Stimulated activated naive B cell treated with anti-CD40 and anti-IgM and Interleukin-4, amounts not matched to agents 10 μg/mL and 1 μg/mL and 100 μg/mL, for 72 hours (primary cell): ENCODE measurements around the gene BCL11A.
A peak's percentile ranks its signal among the peaks of the same experiment; 100 is the strongest.

Experiments
- ATAC-seq, 2 donors: fragments of 150-1000 bp; cut with Tn5 transposase; replicated peaks; 2 replicates each; pipeline ENCODE4 v1.10.0; 2021; ENCODE audit warnings: moderate library complexity in 1 of 2
- DNase-seq: peaks from one replicate; pipeline ENCODE4 v3.0.0; 2021
- H3K27ac Mint-ChIP-seq: one replicate; pipeline ENCODE4 v1.8.0; 2022; ENCODE audit warnings: mild to moderate bottlenecking, mixed read lengths
- H3K27me3 Mint-ChIP-seq, 2 donors: one replicate each; pipeline ENCODE4 v1.8.0; 2022; ENCODE audit warnings: mixed read lengths in 2 of 2
- H3K36me3 Mint-ChIP-seq, 2 donors: one replicate each; pipeline ENCODE4 v1.8.0; 2022; ENCODE audit warnings: mixed read lengths in 2 of 2, mild to moderate bottlenecking in 1 of 2
- H3K4me1 Mint-ChIP-seq, 2 donors: one replicate each; pipeline ENCODE4 v1.8.0; 2022; ENCODE audit warnings: mixed read lengths in 2 of 2, mild to moderate bottlenecking in 1 of 2
- H3K4me3 Mint-ChIP-seq, 2 donors: one replicate each; pipeline ENCODE4 v1.8.0; 2022; ENCODE audit warnings: mild to moderate bottlenecking in 2 of 2, mixed read lengths in 2 of 2, moderate library complexity in 1 of 2
- H3K9me3 Mint-ChIP-seq, 2 donors: one replicate each; pipeline ENCODE4 v1.8.0; 2022; ENCODE audit warnings: mixed read lengths in 2 of 2, mild to moderate bottlenecking in 1 of 2

BCL11A gene

DNA sequence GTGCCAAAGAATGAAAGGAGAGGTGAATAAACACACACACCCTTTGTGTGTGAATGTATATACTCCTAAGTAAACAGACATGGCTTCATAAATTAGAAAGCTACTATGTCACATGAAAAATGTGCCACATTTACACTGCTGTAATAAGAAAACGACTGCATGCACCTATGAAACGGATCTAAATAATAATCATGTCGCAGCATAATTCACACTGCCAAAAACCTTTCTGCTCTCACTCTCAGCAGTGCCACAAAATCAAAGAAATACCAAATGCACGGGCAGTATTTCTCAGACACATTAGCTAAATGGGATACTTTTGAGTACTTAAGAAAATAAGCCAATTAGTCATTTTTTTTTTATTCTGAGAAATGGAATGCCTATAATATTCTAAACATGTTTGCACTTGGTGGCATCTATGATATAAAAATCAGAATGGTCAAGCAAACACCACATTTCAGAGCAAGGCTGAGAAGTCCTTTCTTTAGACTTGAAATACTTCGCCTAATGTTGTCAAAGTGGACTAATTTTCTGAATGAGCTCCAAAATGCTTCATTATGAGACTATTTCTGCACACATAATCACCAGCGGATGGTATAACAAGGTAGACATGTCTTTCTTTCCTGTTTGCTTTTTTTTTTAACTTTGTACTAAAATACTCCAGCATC, 6.6 kb downstream of the BCL11A start:
- ATAC-seq (no peak), DNase-seq (no peak)
- Mint-ChIP-seq H3K27ac (peak overlapping the region; percentile 83), H3K27me3 (no peaks in the 10 kb centered on the region), H3K36me3 (peaks cover 47 to 66% of the 10 kb centered on the region in 2 donors), H3K4me1 (peaks cover 45 to 69% of the 10 kb centered on the region in 2 donors), H3K9me3 (no peaks in the 10 kb centered on the region), H3K4me3 (peak overlapping the region; percentile 66 to 94)

DNA sequence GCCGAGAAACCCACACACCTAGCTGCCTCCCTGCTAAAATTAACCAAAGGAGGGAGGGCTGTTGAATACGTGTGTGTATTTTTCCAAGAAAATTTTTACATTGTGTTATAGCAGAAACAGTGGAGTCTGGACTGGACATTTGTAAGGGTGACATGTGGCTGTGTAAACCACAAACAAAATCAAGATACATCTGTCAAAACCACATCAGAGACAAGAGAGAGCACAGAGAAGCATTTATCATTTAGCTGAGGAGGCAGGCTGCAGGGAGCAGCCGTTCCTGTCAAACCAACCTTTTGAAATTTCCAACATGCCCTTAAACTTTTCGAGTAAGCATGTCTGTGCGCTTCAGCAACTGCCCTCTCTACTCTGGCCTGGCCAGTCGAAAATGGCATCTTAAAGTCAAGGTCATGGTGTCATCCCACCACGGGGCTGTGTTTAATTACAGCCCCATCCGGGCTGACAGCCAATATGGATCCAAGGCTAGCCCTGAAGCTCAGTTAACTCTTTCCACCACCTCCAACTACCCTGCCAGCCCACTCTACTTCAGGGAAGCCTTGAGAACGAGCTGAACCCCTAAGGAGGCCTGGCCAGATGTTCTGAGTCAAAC, 8.4 kb downstream of the BCL11A start:
- Mint-ChIP-seq H3K27me3 (no peaks in the 10 kb centered on the region), H3K36me3 (peaks cover 41 to 55% of the 10 kb centered on the region in 2 donors), H3K9me3 (no peaks in the 10 kb centered on the region), H3K27ac (peak overlapping the region; percentile 92), H3K4me1 (peaks cover 49 to 85% of the 10 kb centered on the region in 2 donors), H3K4me3 (peak overlapping the region; percentile 66 to 94)
- DNase-seq (no peak), ATAC-seq (peak in 1 of 2 donors; percentile 24)

DNA sequence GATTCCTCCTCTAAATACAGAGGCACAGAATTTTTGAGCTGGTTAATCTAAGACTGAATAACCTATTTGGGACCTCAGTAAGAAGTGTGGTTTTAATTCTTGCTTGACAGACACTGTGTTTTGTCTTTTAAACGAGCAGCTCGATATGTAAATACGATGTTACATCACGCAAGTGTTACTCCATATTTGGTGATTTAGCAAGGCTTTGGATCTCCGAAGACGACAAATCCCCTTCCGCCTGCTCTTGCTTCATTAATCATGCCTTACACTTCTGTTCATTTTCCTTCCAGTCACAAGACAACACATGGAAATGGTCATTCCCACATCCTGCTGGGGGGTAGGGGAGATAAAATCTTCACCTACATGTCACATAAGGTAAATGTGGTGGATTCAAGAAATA, 9.4 kb downstream of the BCL11A start:
- DNase-seq (no peak), ATAC-seq (peak; percentile 10 to 26)
- H3K27me3 Mint-ChIP-seq, result no peaks in the 10 kb centered on the region
- H3K36me3 Mint-ChIP-seq, result peaks cover 36 to 52% of the 10 kb centered on the region in 2 donors
- peak overlapping the region; percentile 92 for H3K27ac Mint-ChIP-seq
- H3K4me3 Mint-ChIP-seq, result peak overlapping the region; percentile 18 to 94
- H3K9me3 Mint-ChIP-seq, result no peaks in the 10 kb centered on the region
- H3K4me1 Mint-ChIP-seq, result peaks cover 54 to 88% of the 10 kb centered on the region in 2 donors

DNA sequence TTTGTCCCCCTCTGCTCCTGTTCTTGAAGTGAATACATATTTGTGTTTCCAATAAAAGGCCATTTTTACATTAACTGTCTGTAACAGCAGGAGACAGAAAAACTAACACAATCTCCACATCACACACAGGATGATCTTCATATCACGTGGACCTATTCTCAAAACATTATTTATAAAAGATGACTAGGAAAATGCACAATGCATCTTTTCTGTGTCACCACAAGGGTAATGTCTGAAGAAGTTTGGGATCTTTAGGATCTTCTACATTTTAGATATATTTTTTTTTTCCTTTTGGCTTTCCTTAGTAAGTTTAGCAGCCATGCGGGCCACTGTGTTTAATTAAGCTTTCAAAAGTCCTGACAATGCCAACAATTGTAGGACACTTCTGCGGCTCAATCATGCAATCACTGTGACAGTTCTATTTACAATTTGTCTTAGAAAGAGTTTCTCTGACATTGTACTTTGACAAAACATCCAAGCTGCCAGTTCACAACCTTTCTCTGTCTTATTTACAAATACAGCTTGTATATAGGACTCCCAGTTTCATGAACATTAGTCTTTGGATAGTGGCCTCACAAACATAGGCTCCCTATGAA, 12.3 kb downstream of the BCL11A start:
- peaks cover 54 to 85% of the 10 kb centered on the region in 2 donors for H3K4me1 Mint-ChIP-seq

DNA sequence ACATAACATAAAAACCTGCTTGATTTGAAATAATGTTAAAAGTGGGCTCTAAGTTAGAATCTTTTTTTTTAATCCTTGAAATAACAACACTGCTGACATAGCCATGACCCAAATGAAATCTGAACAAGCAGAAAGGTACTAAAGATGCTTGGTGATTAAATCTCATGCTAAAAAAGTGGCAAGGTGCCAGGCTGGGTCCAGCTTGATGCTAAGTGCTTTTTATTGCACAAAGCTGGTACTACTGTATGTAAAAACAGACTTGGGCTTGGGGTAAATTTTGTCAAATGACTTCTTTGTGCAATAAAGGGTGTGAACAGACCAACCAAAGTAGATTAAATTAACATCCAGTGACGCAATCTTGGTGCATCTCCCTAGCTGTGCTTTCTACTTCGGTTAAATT, 13.4 kb downstream of the BCL11A start:
- Mint-ChIP-seq H3K27ac (no peak overlapping the region), H3K9me3 (no peaks in the 10 kb centered on the region), H3K27me3 (no peaks in the 10 kb centered on the region), H3K4me3 (no peak overlapping the region), H3K36me3 (peaks cover 27 to 52% of the 10 kb centered on the region in 2 donors), H3K4me1 (peaks cover 54 to 85% of the 10 kb centered on the region in 2 donors)
- ATAC-seq, result no peak
- no peak for DNase-seq

More for the DNA sequence above, 12.3 kb downstream of the BCL11A start:
- Mint-ChIP-seq H3K4me3 (no peak overlapping the region), H3K9me3 (no peaks in the 10 kb centered on the region), H3K27ac (no peak overlapping the region), H3K36me3 (peaks cover 37 to 52% of the 10 kb centered on the region in 2 donors), H3K27me3 (no peaks in the 10 kb centered on the region)
- no peak for DNase-seq
- no peak for ATAC-seq

DNA sequence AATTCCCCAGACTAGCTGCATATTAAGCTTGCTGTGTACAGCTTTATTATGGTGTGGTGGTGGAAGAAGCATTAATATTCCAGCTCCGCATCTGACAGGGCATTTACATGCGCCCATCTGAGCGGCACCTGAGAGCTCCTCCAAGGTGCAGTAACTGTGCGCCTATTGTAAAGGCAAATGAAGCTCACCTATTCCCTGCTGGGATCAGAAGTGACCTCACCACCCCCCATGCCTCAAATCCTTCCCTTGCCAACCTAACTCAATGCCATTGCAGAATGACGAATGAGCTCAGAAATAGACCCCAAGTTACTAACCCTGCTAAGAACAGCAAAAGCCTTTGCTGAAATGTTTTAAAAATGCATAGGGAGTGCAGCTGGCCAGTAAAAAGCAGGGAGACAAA, 14.3 kb downstream of the BCL11A start:
- Mint-ChIP-seq H3K27ac (no peak overlapping the region), H3K9me3 (no peaks in the 10 kb centered on the region), H3K4me3 (no peak overlapping the region), H3K4me1 (peaks cover 51 to 85% of the 10 kb centered on the region in 2 donors), H3K36me3 (peaks cover 22 to 43% of the 10 kb centered on the region in 2 donors), H3K27me3 (no peaks in the 10 kb centered on the region)
- DNase-seq, result no peak
- no peak for ATAC-seq

DNA sequence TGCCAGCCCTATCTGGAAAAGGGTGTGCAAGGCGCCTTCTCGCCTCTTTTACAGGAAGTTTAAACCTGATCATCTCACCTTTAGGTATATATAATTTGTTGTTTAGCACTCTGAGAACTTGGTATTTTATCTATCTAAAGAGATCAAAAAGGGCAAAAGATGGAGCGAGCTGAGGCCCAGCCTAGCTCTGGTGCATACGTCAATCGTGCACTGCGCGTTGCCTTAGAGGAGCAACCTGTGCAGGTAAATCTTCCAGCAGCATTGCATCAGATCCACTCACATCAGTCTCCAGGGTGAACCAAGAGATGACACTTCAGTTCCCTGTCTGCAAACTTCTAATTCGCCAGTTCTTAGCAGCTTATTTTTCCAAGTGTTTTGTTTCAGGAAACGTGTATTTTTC, 15.4 kb downstream of the BCL11A start:
- Mint-ChIP-seq H3K4me3 (peak overlapping the region in 1 of 2 donors; percentile 16), H3K4me1 (peaks cover 53 to 88% of the 10 kb centered on the region in 2 donors), H3K27ac (peak overlapping the region; percentile 37), H3K9me3 (no peaks in the 10 kb centered on the region), H3K36me3 (peaks cover 20 to 43% of the 10 kb centered on the region in 2 donors), H3K27me3 (no peaks in the 10 kb centered on the region)
- no peak for DNase-seq
- ATAC-seq, result no peak

DNA sequence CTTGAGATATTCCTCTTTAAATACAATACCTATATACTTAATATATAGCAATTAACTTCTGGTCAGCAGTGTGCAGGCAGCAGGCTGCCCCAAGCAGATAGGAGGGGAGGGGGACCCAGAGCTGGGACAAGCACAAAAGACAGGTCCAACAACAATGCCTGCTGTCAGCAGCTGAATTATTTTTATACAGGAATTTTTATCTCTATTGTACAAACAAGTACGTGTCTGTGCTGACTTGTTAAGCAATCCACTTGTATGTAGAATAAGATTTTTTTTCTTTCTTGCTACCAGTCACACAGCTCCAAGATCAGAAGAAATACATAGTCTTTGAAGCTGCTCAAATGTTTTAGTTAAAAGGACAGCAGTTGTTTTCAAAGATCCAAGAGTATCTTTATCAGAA, 16.7 kb downstream of the BCL11A start:
- Mint-ChIP-seq H3K9me3 (no peaks in the 10 kb centered on the region), H3K27me3 (no peaks in the 10 kb centered on the region), H3K27ac (no peak overlapping the region), H3K36me3 (peaks cover 30 to 51% of the 10 kb centered on the region in 2 donors), H3K4me1 (peaks cover 64 to 92% of the 10 kb centered on the region in 2 donors), H3K4me3 (peak overlapping the region; percentile 71 to 74)
- no peak for DNase-seq
- ATAC-seq, result peak in 1 of 2 donors; percentile 7

DNA sequence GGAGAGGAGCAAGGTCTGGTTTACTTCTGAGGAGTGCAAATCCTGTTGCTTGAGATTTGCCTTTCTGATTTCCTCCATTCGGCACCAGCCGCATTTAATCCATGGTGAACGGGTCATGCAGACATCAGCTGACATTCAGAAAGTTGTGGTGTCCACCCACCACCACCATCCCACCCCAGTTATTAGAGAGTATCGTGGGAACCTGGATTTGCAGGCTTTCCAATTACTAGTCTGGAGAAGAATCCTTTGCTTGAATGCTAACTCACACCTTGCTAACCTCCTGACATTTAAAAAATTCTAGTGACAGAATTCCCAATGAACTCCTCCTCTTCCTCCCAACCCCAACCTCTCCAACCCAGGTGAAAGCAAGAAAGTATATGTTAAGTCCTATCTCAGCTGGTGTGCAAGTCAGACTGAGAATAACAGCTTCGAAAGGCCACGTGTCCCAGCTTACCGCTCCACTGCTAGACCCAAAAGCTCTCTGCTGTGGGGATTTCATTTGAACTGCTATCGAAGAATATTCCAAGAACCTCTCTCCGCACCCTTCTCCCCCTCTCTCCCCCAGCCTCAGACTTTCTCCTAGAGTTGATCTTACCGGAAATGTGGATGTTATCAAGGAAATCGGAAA, 17.7 kb downstream of the BCL11A start:
- H3K27me3 Mint-ChIP-seq, result no peaks in the 10 kb centered on the region

DNA sequence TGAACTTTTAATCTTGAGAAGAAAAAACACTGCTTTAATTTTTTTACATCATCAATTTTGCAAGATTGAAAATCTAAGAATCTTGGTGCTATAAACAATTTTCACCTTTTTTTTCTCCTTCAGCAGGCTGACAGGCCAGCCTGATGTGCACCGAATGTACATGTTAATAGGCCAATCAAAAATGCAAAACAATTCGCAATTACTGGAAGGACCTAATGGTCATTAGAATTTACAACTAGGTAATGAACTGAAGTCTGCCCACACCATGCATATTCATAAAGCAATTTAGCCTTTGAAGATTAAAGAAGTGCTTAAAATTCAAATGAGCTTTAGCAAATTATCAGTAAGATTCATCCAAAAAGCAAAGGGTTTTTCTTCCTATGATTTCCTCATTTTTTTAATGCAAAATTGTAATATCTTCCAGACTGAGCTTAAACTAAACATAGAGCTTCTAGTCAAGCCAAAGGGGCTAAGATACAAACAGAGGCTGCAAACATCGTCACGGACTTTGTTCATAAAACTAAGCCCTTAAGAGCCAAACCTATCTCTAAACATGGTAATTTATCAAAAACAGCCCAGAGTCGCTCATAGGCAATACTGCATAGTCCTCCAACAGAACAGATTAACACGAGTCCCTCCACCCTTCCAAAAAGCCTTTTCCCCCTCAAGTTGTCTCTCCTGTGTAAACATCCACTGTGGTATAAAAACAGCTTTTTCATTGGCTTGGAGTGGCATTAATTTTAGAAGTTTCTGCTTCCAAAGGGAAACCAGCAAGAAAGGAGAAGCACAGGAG, 18.4 kb downstream of the BCL11A start:
- Mint-ChIP-seq H3K27me3 (no peaks in the 10 kb centered on the region), H3K4me1 (peaks cover 75 to 93% of the 10 kb centered on the region in 2 donors), H3K36me3 (peaks cover 38 to 60% of the 10 kb centered on the region in 2 donors), H3K27ac (peak overlapping the region; percentile 84), H3K4me3 (peak overlapping the region; percentile 71 to 74), H3K9me3 (no peaks in the 10 kb centered on the region)
- ATAC-seq, result no peak
- no peak for DNase-seq

More for the DNA sequence above, 17.7 kb downstream of the BCL11A start:
- ATAC-seq, result peak; percentile 83 to 87
- Mint-ChIP-seq H3K4me1 (peaks cover 72 to 93% of the 10 kb centered on the region in 2 donors), H3K27ac (peak overlapping the region; percentile 84), H3K9me3 (no peaks in the 10 kb centered on the region), H3K4me3 (peak overlapping the region; percentile 71 to 74), H3K36me3 (peaks cover 35 to 58% of the 10 kb centered on the region in 2 donors)
- no peak for DNase-seq

DNA sequence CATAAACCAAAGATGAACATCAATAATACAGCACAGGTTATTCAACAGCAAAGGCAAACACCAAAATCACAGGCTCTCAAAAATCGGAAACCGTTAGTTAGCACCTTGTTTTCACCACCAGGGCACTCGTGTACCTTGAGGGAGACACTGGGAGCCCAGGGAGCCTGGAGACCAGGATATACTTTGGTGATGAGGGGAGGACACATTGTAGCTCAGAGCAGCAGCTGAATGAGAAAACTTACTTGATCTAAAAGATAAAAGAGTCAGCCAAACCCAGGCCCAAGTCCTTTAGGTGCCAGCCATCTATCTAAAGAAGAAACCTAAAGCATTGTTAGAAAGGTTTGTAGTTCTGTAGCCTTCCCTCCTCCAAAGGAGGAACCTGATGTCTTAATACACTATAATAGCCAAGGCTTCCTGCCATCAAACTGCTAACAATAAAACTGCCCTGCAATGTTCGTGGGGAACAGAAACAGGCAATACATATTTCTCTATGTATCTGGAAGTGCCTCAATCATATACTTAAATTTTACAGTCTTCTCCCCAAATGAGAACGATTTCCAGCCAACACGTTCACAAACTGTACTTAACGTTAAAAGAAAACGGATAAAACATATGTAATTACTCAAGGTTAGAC, 19.3 kb downstream of the BCL11A start:
- Mint-ChIP-seq H3K27ac (peak overlapping the region; percentile 31), H3K36me3 (peaks cover 41 to 61% of the 10 kb centered on the region in 2 donors), H3K4me1 (peaks cover 78 to 98% of the 10 kb centered on the region in 2 donors), H3K4me3 (peak overlapping the region; percentile 14 to 30), H3K9me3 (no peaks in the 10 kb centered on the region), H3K27me3 (no peaks in the 10 kb centered on the region)
- ATAC-seq (no peak), DNase-seq (no peak)

DNA sequence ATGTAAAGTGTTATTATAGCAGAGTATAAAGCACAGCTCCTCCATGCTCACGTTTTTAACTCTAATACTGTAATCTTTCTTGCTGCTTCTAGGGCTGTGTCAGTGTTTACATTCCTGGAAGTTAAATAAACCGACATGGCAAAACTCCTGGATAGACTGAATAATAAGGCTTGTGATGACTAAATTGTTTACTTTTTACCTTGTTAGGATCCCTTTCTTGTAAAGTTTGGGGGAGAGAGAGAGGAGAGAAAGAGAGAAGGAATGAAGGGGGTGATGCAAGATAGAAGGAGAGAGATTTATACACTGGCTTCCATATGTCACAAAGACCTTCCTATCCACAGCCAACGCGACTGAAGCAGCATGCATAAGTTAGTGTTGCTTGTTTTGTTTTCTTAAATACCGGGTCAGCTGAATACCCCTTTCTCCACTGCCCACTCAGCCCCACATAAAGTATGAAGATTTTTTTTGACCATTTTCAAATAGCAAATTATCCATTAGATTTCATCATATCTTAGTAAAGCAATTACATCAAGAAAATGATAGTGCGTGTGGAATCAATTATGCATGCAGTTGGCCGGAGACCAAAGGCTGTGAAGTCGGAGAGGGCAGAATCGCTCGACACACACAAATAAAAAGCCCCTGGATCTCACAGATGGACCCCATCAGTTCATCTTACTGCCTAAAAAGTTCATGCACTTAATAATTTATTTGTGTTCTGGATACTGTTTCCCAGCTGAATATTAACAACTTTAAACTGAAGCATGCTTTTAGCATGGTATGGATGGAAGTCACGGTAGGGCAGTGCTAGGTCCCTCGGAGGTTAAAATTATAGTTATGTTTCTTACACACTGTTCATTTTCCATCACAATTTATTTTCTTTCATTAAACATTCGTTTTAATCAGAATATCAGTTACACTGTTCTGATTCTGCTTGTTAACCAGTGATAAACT, 20.1 kb downstream of the BCL11A start:
- Mint-ChIP-seq H3K36me3 (peaks cover 46 to 62% of the 10 kb centered on the region in 2 donors), H3K9me3 (no peaks in the 10 kb centered on the region), H3K4me3 (peak overlapping the region; percentile 44 to 49), H3K4me1 (peaks cover 79 to 98% of the 10 kb centered on the region in 2 donors), H3K27ac (peak overlapping the region; percentile 84), H3K27me3 (no peaks in the 10 kb centered on the region)
- no peak for ATAC-seq
- DNase-seq, result no peak
